A673 (cell line): ENCODE results near the gene TC2N.

Experiments used
- CTCF ChIP-seq: fragments of 300-800, 200-600 bp; sonication (generic); conservative IDR thresholded peaks from 2 replicates; pipeline ENCODE4 v1.5.1; 2017; ENCODE audit warnings: low read depth, mild to moderate bottlenecking, antibody characterized with exemption, low read length, moderate library complexity, mixed read lengths
- EZH2 ChIP-seq: fragments of 200-600 bp; sonication (generic); IDR thresholded peaks from 2 replicates; pipeline ENCODE4 v1.6.1; 2017; ENCODE audit warnings: borderline replicate concordance, low read depth, mild to moderate bottlenecking, mixed read lengths, antibody characterized with exemption, low read length; ENCODE audit not compliant: poor library complexity, severe bottlenecking

- TF ChIP-seq CTCF (no peak), EZH2 (no peak)
Observed at GRCh38 chr14:91754185-91754584, 113.2 kb downstream of the TC2N start.
